IPS DF 6.9 (cell line): ENCODE measurements around the gene CLIP1.
"Not testable (repeated sequence)": the region's sequence is repeated elsewhere in the genome, so short reads cannot be mapped to it uniquely, and the experiment has no call there.

Experiments used
- DNase-seq: peaks from one replicate; pipeline ENCODE4 v3.0.0-alpha.2; 2013; ENCODE audit warnings: low read depth, low spot score
- H3K27ac ChIP-seq: one replicate; pipeline ENCODE4 v1.5.1; 2013; ENCODE audit warnings: low read length, control low read depth
- H3K27me3 ChIP-seq: 2 replicates; pipeline ENCODE4 v1.6.1; 2013; ENCODE audit warnings: mild to moderate bottlenecking, low read length; ENCODE audit not compliant: control insufficient read depth, insufficient read depth
- H3K36me3 ChIP-seq: 2 replicates; pipeline ENCODE4 v1.6.1; 2013; ENCODE audit warnings: low read length; ENCODE audit not compliant: control insufficient read depth, insufficient read depth
- H3K4me1 ChIP-seq: 2 replicates; pipeline ENCODE4 v1.6.1; 2013; ENCODE audit warnings: low read length; ENCODE audit not compliant: control insufficient read depth, insufficient read depth
- H3K4me3 ChIP-seq: 2 replicates; pipeline ENCODE4 v1.5.1; 2013; ENCODE audit warnings: mild to moderate bottlenecking, low read length
- H3K9me3 ChIP-seq: 2 replicates; pipeline ENCODE4 v1.6.1; 2013; ENCODE audit warnings: low read length, inconsistent platforms; ENCODE audit not compliant: control insufficient read depth, insufficient read depth
- WGBS: extraction: QIAGEN DNeasy Blood & Tissue Kit; methylation state at CpG from one replicate; pipeline ENCODE4 v1.1.7; 2013; ENCODE audit warnings: mixed read lengths, missing lambda C conversion rate; ENCODE audit not compliant: insufficient read length, insufficient coverage; 5-methylcytosine and 5-hydroxymethylcytosine counted together

Gene CLIP1

GRCh38 chr12:122258939-122259338 lies 163.5 kb downstream of the CLIP1 start:
- not testable (repeated sequence) for DNase-seq, H3K9me3 ChIP-seq
- WGBS: no CpG with 5 or more reads among the region's 4 CpGs

GRCh38 chr12:122258462-122258861 lies 164.0 kb downstream of the CLIP1 start:
- H3K4me1 ChIP-seq, H3K36me3 ChIP-seq, DNase-seq, H3K4me3 ChIP-seq, H3K27me3 ChIP-seq, H3K27ac ChIP-seq, H3K9me3 ChIP-seq: not testable (repeated sequence)
- no CpG with 5 or more reads among the region's 4 CpGs for WGBS

More at GRCh38 chr12:122258939-122259338, 163.5 kb downstream of the CLIP1 start:
- H3K4me3 ChIP-seq, H3K27ac ChIP-seq, H3K36me3 ChIP-seq, H3K4me1 ChIP-seq, H3K27me3 ChIP-seq: not testable (repeated sequence)

GRCh38 chr12:122250536-122250935 lies 171.9 kb downstream of the CLIP1 start:
- no CpG with 5 or more reads among the region's 8 CpGs for WGBS
- DNase-seq: no peak
- Histone ChIP-seq H3K27ac (no peak overlapping the region), H3K4me1 (no peaks in the 10 kb centered on the region), H3K4me3 (no peak overlapping the region), H3K27me3 (no peaks in the 10 kb centered on the region), H3K36me3 (no peaks in the 10 kb centered on the region), H3K9me3 (no peaks in the 10 kb centered on the region)

GRCh38 chr12:122250047-122250446 lies 172.4 kb downstream of the CLIP1 start:
- Histone ChIP-seq H3K9me3 (no peaks in the 10 kb centered on the region), H3K36me3 (no peaks in the 10 kb centered on the region), H3K4me3 (no peak overlapping the region), H3K4me1 (no peaks in the 10 kb centered on the region), H3K27me3 (no peaks in the 10 kb centered on the region), H3K27ac (no peak overlapping the region)
- WGBS: no CpG with 5 or more reads among the region's 6 CpGs
- DNase-seq: no peak

GRCh38 chr12:122245553-122245952 lies 176.9 kb downstream of the CLIP1 start:
- Histone ChIP-seq H3K36me3 (no peaks in the 10 kb centered on the region), H3K4me1 (no peaks in the 10 kb centered on the region), H3K4me3 (no peak overlapping the region), H3K27ac (no peak overlapping the region), H3K9me3 (no peaks in the 10 kb centered on the region), H3K27me3 (no peaks in the 10 kb centered on the region)
- WGBS: no CpG with 5 or more reads among the region's 1 CpG
- no peak for DNase-seq

- H3K9me3 ChIP-seq: no peaks in the 10 kb centered on the region
- no CpG with 5 or more reads among the region's 11 CpGs for WGBS
- DNase-seq: no peak
- H3K27me3 ChIP-seq: no peaks in the 10 kb centered on the region
- H3K4me1 ChIP-seq: no peaks in the 10 kb centered on the region
- H3K36me3 ChIP-seq: no peaks in the 10 kb centered on the region
- no peak overlapping the region for H3K27ac ChIP-seq
- no peak overlapping the region for H3K4me3 ChIP-seq
These were observed 177.7 kb downstream of the CLIP1 start for GRCh38 chr12:122244565-122245371.

GRCh38 chr12:122243965-122244364 lies 178.5 kb downstream of the CLIP1 start:
- Histone ChIP-seq H3K4me3 (no peak overlapping the region), H3K9me3 (no peaks in the 10 kb centered on the region), H3K27me3 (no peaks in the 10 kb centered on the region), H3K36me3 (no peaks in the 10 kb centered on the region), H3K27ac (no peak overlapping the region), H3K4me1 (no peaks in the 10 kb centered on the region)
- WGBS: no CpG with 5 or more reads among the region's 6 CpGs
- no peak for DNase-seq

- H3K4me3 ChIP-seq: no peak overlapping the region
- H3K9me3 ChIP-seq: no peaks in the 10 kb centered on the region
- no peak for DNase-seq
- no peaks in the 10 kb centered on the region for H3K4me1 ChIP-seq
- no peak overlapping the region for H3K27ac ChIP-seq
- no peaks in the 10 kb centered on the region for H3K27me3 ChIP-seq
- H3K36me3 ChIP-seq: peaks cover 3% of the 10 kb centered on the region; the same call in 1 of the 2 replicates
- no CpG with 5 or more reads among the region's 5 CpGs for WGBS
These were observed 183.6 kb downstream of the CLIP1 start for GRCh38 chr12:122238861-122239260.

- no peak for DNase-seq
- peaks cover 3% of the 10 kb centered on the region; the same call in 1 of the 2 replicates for H3K36me3 ChIP-seq
- no peaks in the 10 kb centered on the region for H3K27me3 ChIP-seq
- H3K4me3 ChIP-seq: no peak overlapping the region
- H3K4me1 ChIP-seq: no peaks in the 10 kb centered on the region
- H3K9me3 ChIP-seq: no peaks in the 10 kb centered on the region
- H3K27ac ChIP-seq: no peak overlapping the region
- WGBS: no CpG with 5 or more reads among the region's 7 CpGs
These were observed 186.7 kb downstream of the CLIP1 start for GRCh38 chr12:122235741-122236140.

- H3K9me3 ChIP-seq: no peaks in the 10 kb centered on the region
- H3K4me3 ChIP-seq: no peak overlapping the region
- DNase-seq: no peak
- no peaks in the 10 kb centered on the region for H3K27me3 ChIP-seq
- H3K4me1 ChIP-seq: no peaks in the 10 kb centered on the region
- H3K36me3 ChIP-seq: peaks cover 3% of the 10 kb centered on the region; the same call in 1 of the 2 replicates
- no peak overlapping the region for H3K27ac ChIP-seq
- no CpG with 5 or more reads among the region's 10 CpGs for WGBS
These were observed 189.8 kb downstream of the CLIP1 start for GRCh38 chr12:122232691-122233090.

- Histone ChIP-seq H3K27ac (no peak overlapping the region), H3K36me3 (peaks cover 3% of the 10 kb centered on the region; the same call in 1 of the 2 replicates), H3K27me3 (no peaks in the 10 kb centered on the region), H3K9me3 (no peaks in the 10 kb centered on the region), H3K4me3 (no peak overlapping the region), H3K4me1 (peaks cover 2% of the 10 kb centered on the region)
- DNase-seq: no peak
- WGBS: no CpG with 5 or more reads among the region's 6 CpGs
These were observed 191.7 kb downstream of the CLIP1 start for GRCh38 chr12:122230798-122231197.
